Transverse colon (tissue), 4 donors: ENCODE results near the gene FAM186B.

Experiments used
- POLR2AphosphoS5 ChIP-seq, 3 donors: sonication (generic); formaldehyde crosslinking; IDR thresholded peaks; one replicate each; pipeline ENCODE4 v1.6.1; 2016; ENCODE audit warnings: antibody characterized with exemption in 3 of 3
- TF ChIP-seq, protein P1 (sequence below), 5 experiments: fragments of 200-600 bp in 3 of 5; fragments of 450-650 bp in 2 of 5; sonication (generic) in 3 of 5; IDR thresholded peaks; 1 replicate in 2 of 5; 2 replicates in 3 of 5; pipeline ENCODE4 v1.5.1; 2016 to 2017; ENCODE audit warnings: antibody characterized with exemption in 5 of 5, inconsistent platforms in 3 of 5, mild to moderate bottlenecking in 2 of 5, moderate library complexity in 1 of 5

DNA sequence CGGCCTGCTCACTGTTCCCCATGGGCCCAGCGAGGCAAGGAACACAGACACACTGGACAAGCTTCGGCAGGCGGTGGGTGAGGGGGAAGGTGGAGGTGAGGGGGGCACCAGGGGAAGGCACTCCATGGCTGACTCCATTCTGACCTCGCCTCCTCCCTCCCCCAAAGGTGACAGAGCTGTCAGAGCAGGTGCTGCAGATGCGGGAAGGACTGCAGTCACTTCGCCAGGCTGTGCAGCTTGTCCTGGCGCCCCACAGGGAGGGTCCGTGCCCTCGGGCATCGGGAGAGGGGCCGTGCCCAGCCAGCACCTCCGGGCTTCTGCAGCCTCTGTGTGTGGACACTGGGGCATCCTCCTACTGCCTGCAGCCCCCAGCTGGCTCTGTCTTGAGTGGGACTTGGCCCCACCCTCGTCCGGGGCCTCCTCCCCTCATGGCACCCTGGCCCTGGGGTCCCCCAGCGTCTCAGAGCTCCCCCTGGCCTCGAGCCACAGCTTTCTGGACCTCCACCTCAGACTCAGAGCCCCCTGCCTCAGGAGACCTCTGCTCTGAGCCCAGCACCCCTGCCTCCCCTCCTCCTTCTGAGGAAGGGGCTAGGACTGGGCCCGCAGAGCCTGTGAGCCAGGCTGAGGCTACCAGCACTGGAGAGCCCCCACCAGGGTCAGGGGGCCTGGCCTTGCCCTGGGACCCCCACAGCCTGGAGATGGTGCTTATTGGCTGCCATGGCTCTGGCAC is 48.1 kb downstream of the FAM186B start:
- TF ChIP-seq POLR2AphosphoS5 (IDR thresholded peaks at IDR 0.05): no peak
- TF ChIP-seq, protein P1, sequence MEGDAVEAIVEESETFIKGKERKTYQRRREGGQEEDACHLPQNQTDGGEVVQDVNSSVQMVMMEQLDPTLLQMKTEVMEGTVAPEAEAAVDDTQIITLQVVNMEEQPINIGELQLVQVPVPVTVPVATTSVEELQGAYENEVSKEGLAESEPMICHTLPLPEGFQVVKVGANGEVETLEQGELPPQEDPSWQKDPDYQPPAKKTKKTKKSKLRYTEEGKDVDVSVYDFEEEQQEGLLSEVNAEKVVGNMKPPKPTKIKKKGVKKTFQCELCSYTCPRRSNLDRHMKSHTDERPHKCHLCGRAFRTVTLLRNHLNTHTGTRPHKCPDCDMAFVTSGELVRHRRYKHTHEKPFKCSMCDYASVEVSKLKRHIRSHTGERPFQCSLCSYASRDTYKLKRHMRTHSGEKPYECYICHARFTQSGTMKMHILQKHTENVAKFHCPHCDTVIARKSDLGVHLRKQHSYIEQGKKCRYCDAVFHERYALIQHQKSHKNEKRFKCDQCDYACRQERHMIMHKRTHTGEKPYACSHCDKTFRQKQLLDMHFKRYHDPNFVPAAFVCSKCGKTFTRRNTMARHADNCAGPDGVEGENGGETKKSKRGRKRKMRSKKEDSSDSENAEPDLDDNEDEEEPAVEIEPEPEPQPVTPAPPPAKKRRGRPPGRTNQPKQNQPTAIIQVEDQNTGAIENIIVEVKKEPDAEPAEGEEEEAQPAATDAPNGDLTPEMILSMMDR (IDR thresholded peaks at IDR 0.05): no peak
